H1 (cell line): ENCODE measurements around the gene MKRN2OS. TPM values are rescaled to one million over a fixed set of nuclear protein-coding genes. Genes with fewer than 3 reads are reported as not detected.

Source experiments
- CHD1 ChIP-seq: IDR thresholded peaks from 2 replicates; pipeline ENCODE4 v1.6.1; 2012; ENCODE audit warnings: low read depth, low read length, improper control_type of control experiment
- EGR1 ChIP-seq: IDR thresholded peaks from 2 replicates; pipeline ENCODE4 v1.6.1; 2011; ENCODE audit warnings: low read depth, low read length, borderline replicate concordance
- FOSL1 ChIP-seq: IDR thresholded peaks from 2 replicates; pipeline ENCODE4 v1.6.1; 2011; ENCODE audit warnings: mild to moderate bottlenecking, low read depth, low read length, moderate library complexity; ENCODE audit not compliant: insufficient read depth
- RFX5 ChIP-seq: IDR thresholded peaks from 2 replicates; pipeline ENCODE4 v1.6.1; 2011; ENCODE audit warnings: low read depth, low read length, improper control_type of control experiment, borderline replicate concordance
- TBP ChIP-seq: IDR thresholded peaks from 2 replicates; pipeline ENCODE4 v1.6.1; 2011; ENCODE audit warnings: low read depth, low read length, improper control_type of control experiment
- polyA plus RNA-seq, 7 experiments: library from polyadenylated mRNA; depleted of rRNA in 3 of 7; stranded (reverse) in 5 of 7; unstranded in 2 of 7; fragments of >200 nt in 5 of 7; fragments of 200-250 nt in 2 of 7; gene quantifications; 1 replicate in 5 of 7; 2 replicates in 1 of 7; 4 replicates in 1 of 7; pipeline versions ENCODE4 v1.2.1 to v1.2.3, GENCODE V29; 2011 to 2013; ENCODE audit warnings: missing spikeins in 2 of 7, mixed read lengths in 2 of 7
- total RNA-seq: library from RNA; stranded (reverse); fragmentation: NEBNext Ultra II Directional; extraction: Animal tissue kit (Norgen Biotek cat#: 25700); gene quantifications from 2 replicates; pipeline ENCODE4 v1.2.1, GENCODE V29; 2021

Gene MKRN2OS
- total and polyA plus RNA-seq, 2 of the 8 experiments (the other 6 are each of a cell fraction or from before 2014, with no cell fraction given) = 0.15 to 0.41 TPM

DNA sequence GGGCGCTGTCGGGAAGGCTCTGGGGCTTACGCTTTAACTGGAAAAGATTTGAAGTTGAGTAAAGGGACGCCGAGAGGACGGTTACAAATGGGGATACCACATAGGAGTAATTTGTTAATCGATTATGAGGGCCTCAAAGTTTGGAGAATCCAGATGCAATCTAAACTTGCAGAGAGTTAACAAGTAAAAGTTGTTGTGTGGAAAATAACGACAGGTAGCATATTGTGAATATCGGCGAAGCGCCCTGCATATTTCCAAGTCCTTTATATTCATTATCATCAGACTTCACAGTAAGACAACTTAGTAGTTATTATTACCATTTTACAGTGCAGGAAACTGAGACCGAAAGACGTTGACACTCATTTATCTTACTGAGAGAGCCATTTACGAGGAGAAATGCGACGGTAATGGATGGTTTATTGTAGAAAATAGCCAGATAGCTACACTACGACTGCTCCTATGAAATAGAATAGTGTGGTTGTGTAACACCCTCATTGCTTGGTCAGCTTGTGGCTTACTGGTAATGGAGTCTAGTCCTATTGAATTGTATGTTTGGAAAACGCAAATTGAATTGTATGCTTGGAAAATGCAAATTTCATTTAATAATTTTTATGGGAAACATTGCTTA is 12.3 kb upstream of the MKRN2OS start (continued):
- no peak for TF ChIP-seq FOSL1
- no peak for TF ChIP-seq CHD1
- TF ChIP-seq RFX5 = no peak
- no peak for TF ChIP-seq TBP
- no peak for TF ChIP-seq EGR1
